HEK293 (cell line): ENCODE data around the gene ABCB9.

Experiments used
- KLF16 ChIP-seq: fragments of 450-650 bp; formaldehyde crosslinking; IDR thresholded peaks from 2 replicates; pipeline ENCODE4 v1.5.1; 2017; ENCODE audit warnings: missing biosample characterization, missing genetic modification characterization
- PRDM1 ChIP-seq: fragments of 450-650 bp; formaldehyde crosslinking; IDR thresholded peaks from 2 replicates; pipeline ENCODE4; 2016; ENCODE audit warnings: missing biosample characterization, missing genetic modification characterization
- ZBTB7A ChIP-seq: fragments of 450-650 bp; formaldehyde crosslinking; IDR thresholded peaks from 2 replicates; pipeline ENCODE4 v1.5.1; 2016; ENCODE audit warnings: low read depth, missing biosample characterization, missing genetic modification characterization
- ZFP69B ChIP-seq: fragments of 450-650 bp; formaldehyde crosslinking; IDR thresholded peaks from 2 replicates; pipeline ENCODE4 v1.5.1; 2016; ENCODE audit warnings: missing biosample characterization, missing genetic modification characterization
- ZNF510 ChIP-seq: fragments of 450-650 bp; formaldehyde crosslinking; IDR thresholded peaks from 2 replicates; pipeline ENCODE4 v1.5.1; 2018; ENCODE audit warnings: mild to moderate bottlenecking, missing genetic modification characterization, missing biosample characterization; ENCODE audit not compliant: insufficient replicate concordance
- ZNF658 ChIP-seq: fragments of 450-650 bp; formaldehyde crosslinking; IDR thresholded peaks from 2 replicates; pipeline ENCODE4; 2016; ENCODE audit warnings: missing biosample characterization, missing genetic modification characterization
- ZNF777 ChIP-seq: fragments of 450-650 bp; formaldehyde crosslinking; IDR thresholded peaks from 2 replicates; pipeline ENCODE4 v1.5.1; 2017; ENCODE audit warnings: missing biosample characterization, missing genetic modification characterization, borderline replicate concordance
- ZNF837 ChIP-seq: fragments of 450-650 bp; formaldehyde crosslinking; IDR thresholded peaks from 2 replicates; pipeline ENCODE4 v1.5.1; 2016; ENCODE audit warnings: missing biosample characterization, missing genetic modification characterization
- ZSCAN23 ChIP-seq: fragments of 450-650 bp; formaldehyde crosslinking; IDR thresholded peaks from 2 replicates; pipeline ENCODE4 v1.5.1; 2016; ENCODE audit warnings: missing biosample characterization, missing genetic modification characterization
- TF ChIP-seq, protein P1 (sequence below): fragments of 450-650 bp; formaldehyde crosslinking; IDR thresholded peaks from 2 replicates; pipeline ENCODE4 v1.5.1; 2016; ENCODE audit warnings: missing biosample characterization, missing genetic modification characterization
- TF ChIP-seq, protein P2 (sequence below): fragments of 450-650 bp; formaldehyde crosslinking; IDR thresholded peaks from 2 replicates; pipeline ENCODE4 v1.5.1; 2016; ENCODE audit warnings: missing biosample characterization, missing genetic modification characterization

DNA sequence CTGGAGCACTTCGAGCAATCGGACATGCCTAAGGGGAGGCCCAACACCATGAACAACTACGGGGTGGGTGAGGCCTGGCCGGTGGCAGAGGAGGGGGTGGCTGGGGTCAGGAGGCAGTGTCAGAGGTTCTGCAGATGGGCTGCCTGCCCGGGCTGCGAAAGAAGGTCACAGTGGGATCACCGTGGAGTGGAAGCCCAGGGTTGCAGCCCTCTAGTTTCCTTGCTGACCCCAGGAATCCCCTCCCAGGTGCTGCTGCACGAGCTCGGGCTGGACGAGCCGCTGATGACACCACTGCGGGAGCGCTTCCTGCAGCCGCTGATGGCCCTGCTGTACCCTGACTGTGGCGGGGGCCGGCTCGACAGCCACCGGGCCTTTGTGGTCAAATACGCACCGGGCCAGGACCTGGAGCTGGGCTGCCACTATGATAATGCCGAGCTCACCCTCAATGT lies 12.3 kb upstream of the ABCB9 start:
- TF ChIP-seq, protein P1, sequence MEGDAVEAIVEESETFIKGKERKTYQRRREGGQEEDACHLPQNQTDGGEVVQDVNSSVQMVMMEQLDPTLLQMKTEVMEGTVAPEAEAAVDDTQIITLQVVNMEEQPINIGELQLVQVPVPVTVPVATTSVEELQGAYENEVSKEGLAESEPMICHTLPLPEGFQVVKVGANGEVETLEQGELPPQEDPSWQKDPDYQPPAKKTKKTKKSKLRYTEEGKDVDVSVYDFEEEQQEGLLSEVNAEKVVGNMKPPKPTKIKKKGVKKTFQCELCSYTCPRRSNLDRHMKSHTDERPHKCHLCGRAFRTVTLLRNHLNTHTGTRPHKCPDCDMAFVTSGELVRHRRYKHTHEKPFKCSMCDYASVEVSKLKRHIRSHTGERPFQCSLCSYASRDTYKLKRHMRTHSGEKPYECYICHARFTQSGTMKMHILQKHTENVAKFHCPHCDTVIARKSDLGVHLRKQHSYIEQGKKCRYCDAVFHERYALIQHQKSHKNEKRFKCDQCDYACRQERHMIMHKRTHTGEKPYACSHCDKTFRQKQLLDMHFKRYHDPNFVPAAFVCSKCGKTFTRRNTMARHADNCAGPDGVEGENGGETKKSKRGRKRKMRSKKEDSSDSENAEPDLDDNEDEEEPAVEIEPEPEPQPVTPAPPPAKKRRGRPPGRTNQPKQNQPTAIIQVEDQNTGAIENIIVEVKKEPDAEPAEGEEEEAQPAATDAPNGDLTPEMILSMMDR = no peak
- TF ChIP-seq KLF16 (tag by site-specific recombination) = no peak
- no peak for TF ChIP-seq ZNF658
- no peak for TF ChIP-seq ZSCAN23 (tag by site-specific recombination)
- TF ChIP-seq ZNF510 (tag by site-specific recombination) = no peak
- no peak for TF ChIP-seq ZNF777 (tag by site-specific recombination)
- TF ChIP-seq ZBTB7A = no peak
- no peak for TF ChIP-seq PRDM1
- no peak for TF ChIP-seq ZNF837 (tag by site-specific recombination)
- TF ChIP-seq, protein P2, sequence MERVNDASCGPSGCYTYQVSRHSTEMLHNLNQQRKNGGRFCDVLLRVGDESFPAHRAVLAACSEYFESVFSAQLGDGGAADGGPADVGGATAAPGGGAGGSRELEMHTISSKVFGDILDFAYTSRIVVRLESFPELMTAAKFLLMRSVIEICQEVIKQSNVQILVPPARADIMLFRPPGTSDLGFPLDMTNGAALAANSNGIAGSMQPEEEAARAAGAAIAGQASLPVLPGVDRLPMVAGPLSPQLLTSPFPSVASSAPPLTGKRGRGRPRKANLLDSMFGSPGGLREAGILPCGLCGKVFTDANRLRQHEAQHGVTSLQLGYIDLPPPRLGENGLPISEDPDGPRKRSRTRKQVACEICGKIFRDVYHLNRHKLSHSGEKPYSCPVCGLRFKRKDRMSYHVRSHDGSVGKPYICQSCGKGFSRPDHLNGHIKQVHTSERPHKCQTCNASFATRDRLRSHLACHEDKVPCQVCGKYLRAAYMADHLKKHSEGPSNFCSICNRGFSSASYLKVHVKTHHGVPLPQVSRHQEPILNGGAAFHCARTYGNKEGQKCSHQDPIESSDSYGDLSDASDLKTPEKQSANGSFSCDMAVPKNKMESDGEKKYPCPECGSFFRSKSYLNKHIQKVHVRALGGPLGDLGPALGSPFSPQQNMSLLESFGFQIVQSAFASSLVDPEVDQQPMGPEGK = no peak
- no peak for TF ChIP-seq ZFP69B
